Peyer's patch (tissue), 4 donors: ENCODE measurements around the gene OPTC. TPM values are rescaled to one million over a fixed set of nuclear protein-coding genes. Genes with fewer than 3 reads are reported as not detected.

Experiments
- DNase-seq, 3 donors: peaks; one replicate each; pipeline ENCODE4 v3.0.0-alpha.2; 2017 to 2019
- H3K27ac ChIP-seq, 4 donors: fragments of 200-600 bp; sonication (generic); one replicate each; pipeline ENCODE4 v1.5.1; 2016 to 2019
- H3K27me3 ChIP-seq, 2 donors: fragments of 200-600 bp; sonication (generic); one replicate each; pipeline ENCODE4 v1.5.1; 2019
- H3K36me3 ChIP-seq, 3 donors: fragments of 200-600 bp; sonication (generic); one replicate each; pipeline ENCODE4 v1.5.1; 2016 to 2019
- H3K4me1 ChIP-seq, 4 donors: fragments of 200-600 bp; sonication (generic); one replicate each; pipeline ENCODE4 v1.5.1; 2016 to 2019
- H3K4me3 ChIP-seq, 4 donors: fragments of 200-600 bp; sonication (generic); 1 replicate in 3 of 4; 2 replicates in 1 of 4; pipeline ENCODE4 v1.5.1; 2016 to 2019; ENCODE audit warnings: mild to moderate bottlenecking in 1 of 4
- H3K9me3 ChIP-seq, 4 donors: fragments of 200-600 bp; sonication (generic); one replicate each; pipeline ENCODE4 v1.5.1; 2016 to 2019; ENCODE audit warnings: mild to moderate bottlenecking in 1 of 4
- POLR2A ChIP-seq, 2 donors: fragments of 450-650 bp; IDR thresholded peaks; one replicate each; pipeline ENCODE4 v1.5.1; 2017; ENCODE audit warnings: antibody characterized with exemption in 2 of 2, mild to moderate bottlenecking in 2 of 2, moderate library complexity in 2 of 2
- total RNA-seq, 4 donors: library from RNA; depleted of rRNA; stranded (reverse); fragments of >200 nt; gene quantifications; one replicate each; pipeline ENCODE4 v1.1.0, GENCODE V29; 2016
- TF ChIP-seq, protein P1 (sequence below), 6 experiments: fragments of 450-650 bp in 4 of 6; fragments of 200-600 bp in 2 of 6; sonication (generic) in 1 of 6; IDR thresholded peaks; one replicate each; pipeline ENCODE4 v1.5.1; 2017 to 2019; ENCODE audit warnings: antibody characterized with exemption in 6 of 6, mild to moderate bottlenecking in 3 of 6, moderate library complexity in 1 of 6

The OPTC gene
- total RNA-seq, 4 donors from 2014 or later: not detected

DNA sequence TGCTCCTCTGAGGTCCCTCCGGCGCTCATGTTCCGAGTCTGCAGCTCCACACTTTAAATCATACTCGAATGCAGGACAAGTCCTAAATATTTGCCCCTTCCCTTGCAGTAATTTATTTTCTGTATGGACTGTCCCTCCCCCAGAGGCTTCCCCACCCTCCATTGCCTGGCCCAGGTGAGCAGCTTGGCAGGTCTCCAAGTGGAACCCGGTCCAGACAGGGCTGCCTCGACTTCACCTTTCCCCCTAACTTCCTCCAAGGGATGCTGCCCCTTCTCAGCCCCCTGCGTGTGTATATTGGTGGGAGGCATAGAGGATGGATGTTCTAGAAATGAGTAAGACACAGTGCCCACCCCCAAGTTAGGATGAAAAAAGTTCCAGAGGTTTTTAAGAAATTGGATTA, 5.4 kb upstream of the OPTC start:
- no peaks in the 10 kb centered on the region for H3K9me3 ChIP-seq
- no peak for DNase-seq
- no peak for TF ChIP-seq POLR2A (IDR thresholded peaks at IDR 0.05)
- TF ChIP-seq, protein P1, sequence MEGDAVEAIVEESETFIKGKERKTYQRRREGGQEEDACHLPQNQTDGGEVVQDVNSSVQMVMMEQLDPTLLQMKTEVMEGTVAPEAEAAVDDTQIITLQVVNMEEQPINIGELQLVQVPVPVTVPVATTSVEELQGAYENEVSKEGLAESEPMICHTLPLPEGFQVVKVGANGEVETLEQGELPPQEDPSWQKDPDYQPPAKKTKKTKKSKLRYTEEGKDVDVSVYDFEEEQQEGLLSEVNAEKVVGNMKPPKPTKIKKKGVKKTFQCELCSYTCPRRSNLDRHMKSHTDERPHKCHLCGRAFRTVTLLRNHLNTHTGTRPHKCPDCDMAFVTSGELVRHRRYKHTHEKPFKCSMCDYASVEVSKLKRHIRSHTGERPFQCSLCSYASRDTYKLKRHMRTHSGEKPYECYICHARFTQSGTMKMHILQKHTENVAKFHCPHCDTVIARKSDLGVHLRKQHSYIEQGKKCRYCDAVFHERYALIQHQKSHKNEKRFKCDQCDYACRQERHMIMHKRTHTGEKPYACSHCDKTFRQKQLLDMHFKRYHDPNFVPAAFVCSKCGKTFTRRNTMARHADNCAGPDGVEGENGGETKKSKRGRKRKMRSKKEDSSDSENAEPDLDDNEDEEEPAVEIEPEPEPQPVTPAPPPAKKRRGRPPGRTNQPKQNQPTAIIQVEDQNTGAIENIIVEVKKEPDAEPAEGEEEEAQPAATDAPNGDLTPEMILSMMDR (IDR thresholded peaks at IDR 0.05): no peak
- H3K27me3 ChIP-seq: no peaks in the 10 kb centered on the region
- no peak overlapping the region for H3K4me3 ChIP-seq
- no peak overlapping the region for H3K27ac ChIP-seq
- peaks cover 0 to 8% (median 2%) of the 10 kb centered on the region in 4 donors for H3K4me1 ChIP-seq
- no peaks in the 10 kb centered on the region for H3K36me3 ChIP-seq

DNA sequence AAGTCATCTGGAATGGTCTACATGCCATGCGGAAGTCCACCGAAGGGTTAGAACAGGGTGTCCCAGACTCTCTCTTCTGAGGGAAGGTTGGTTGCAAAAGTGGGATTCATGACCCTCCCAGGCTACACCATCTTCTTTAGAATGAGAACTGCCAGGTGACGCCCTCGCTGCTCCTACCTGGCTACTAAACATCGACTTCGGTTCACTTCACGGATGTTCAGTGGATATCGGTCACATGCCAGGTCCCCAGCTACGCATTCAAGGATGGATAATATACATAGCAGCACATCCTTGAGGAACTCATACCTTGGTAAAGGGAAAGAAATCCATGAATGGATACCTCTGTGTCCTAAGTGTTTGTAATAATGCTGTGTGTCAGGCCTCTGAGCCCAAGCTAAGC, 3.3 kb upstream of the OPTC start:
- H3K36me3 ChIP-seq: no peaks in the 10 kb centered on the region
- no peaks in the 10 kb centered on the region for H3K27me3 ChIP-seq
- no peak overlapping the region for H3K4me3 ChIP-seq
- no peak for DNase-seq
- no peak overlapping the region for H3K27ac ChIP-seq
- H3K9me3 ChIP-seq: no peaks in the 10 kb centered on the region
- peaks cover 0 to 8% (median 2%) of the 10 kb centered on the region in 4 donors for H3K4me1 ChIP-seq
- TF ChIP-seq, protein P1 (IDR thresholded peaks at IDR 0.05): no peak
- no peak for TF ChIP-seq POLR2A (IDR thresholded peaks at IDR 0.05)

DNA sequence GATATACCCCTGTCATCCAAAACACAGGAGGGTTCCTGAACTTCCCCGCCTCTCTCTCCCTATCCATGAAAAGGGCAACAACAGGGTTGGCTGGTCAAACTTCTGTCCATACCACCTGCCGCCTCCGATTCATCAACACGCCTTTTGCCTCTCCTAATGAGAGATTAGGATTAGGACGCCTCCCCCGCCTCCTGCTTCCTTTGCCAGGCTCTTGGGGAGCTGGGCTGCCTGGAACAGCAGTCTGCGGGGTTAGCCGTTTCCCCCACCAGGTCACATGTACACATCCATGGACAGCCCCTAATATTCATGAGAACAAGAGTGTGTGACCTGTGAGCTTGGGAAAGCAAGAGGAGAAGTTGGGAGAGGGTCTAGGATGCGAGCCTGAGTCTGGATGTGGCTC, 2.3 kb upstream of the OPTC start:
- no peaks in the 10 kb centered on the region for H3K9me3 ChIP-seq
- no peak overlapping the region for H3K4me3 ChIP-seq
- no peaks in the 10 kb centered on the region for H3K36me3 ChIP-seq
- H3K27me3 ChIP-seq: no peaks in the 10 kb centered on the region
- TF ChIP-seq, protein P1 (IDR thresholded peaks at IDR 0.05): no peak
- TF ChIP-seq POLR2A (IDR thresholded peaks at IDR 0.05): no peak
- peaks cover 0 to 8% (median 2%) of the 10 kb centered on the region in 4 donors for H3K4me1 ChIP-seq
- H3K27ac ChIP-seq: no peak overlapping the region
- DNase-seq: no peak

DNA sequence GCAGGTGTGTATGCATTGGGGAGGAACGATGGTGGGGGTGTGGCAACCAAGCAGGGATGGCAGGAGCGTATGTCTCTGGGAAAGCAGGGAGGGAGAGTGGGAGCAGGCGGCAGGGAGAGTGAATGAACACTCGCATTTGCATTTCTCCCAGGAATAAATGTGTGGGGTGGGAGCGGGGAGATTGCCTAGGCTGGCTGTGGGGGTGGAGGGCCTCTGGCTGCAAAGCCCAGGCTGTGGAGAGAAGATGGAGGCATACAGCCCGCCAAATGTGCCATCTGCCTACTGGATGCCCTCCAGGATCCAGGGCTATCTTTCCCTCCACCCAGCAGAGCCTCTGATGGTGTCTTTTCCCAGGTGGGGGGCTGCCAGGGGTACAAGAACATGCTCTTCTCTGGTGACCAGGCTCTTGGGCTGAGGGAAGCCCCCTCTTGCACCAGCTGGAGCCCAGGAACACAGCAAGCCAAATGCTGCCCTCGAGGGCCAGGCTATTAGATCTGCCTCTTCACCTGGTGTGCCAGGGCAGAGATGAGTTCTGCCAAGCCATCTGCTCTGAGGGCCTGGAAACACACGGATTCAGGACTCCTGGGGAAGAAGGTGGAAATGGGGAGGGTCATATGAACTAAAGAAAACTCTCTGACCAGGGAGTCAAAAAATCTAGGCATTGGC, 1.7 kb upstream of the OPTC start:
- H3K9me3 ChIP-seq: no peaks in the 10 kb centered on the region
- H3K36me3 ChIP-seq: no peaks in the 10 kb centered on the region
- no peak for DNase-seq
- no peaks in the 10 kb centered on the region for H3K27me3 ChIP-seq
- H3K4me1 ChIP-seq: peaks cover 0 to 8% (median 2%) of the 10 kb centered on the region in 4 donors
- H3K4me3 ChIP-seq: no peak overlapping the region
- TF ChIP-seq POLR2A (IDR thresholded peaks at IDR 0.05): no peak
- TF ChIP-seq, protein P1 (IDR thresholded peaks at IDR 0.05): no peak
- no peak overlapping the region for H3K27ac ChIP-seq

DNA sequence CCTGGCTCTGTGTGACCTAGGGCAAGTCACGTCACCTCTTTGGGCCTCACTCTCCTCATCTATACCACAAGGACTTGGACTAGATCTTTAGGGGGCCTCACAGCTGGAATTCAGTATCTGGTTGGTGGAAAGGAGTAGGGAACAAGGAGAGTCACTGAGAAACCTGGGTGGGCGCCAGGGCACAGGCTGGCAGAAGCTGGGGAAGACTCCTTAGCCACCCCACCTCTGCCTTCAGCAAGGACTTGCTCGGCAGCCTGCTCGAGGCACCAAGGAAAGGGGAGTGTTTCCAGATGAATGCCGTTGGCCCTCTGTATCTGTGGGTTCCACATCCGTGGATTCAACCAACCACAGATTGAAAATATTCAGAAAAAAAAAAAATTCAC, 1.2 kb upstream of the OPTC start:
- no peak overlapping the region for H3K4me3 ChIP-seq
- no peak for DNase-seq

More for the DNA sequence above, 1.2 kb upstream of the OPTC start:
- Histone ChIP-seq H3K4me1 (peaks cover 0 to 5% (median 2%) of the 10 kb centered on the region in 4 donors), H3K27me3 (no peaks in the 10 kb centered on the region), H3K36me3 (no peaks in the 10 kb centered on the region), H3K27ac (no peak overlapping the region), H3K9me3 (no peaks in the 10 kb centered on the region)
- no peak for TF ChIP-seq POLR2A (IDR thresholded peaks at IDR 0.05)
- TF ChIP-seq, protein P1 (IDR thresholded peaks at IDR 0.05): no peak
